Measurements from ENCODE around the gene CASZ1.

CASZ1 gene

DNA sequence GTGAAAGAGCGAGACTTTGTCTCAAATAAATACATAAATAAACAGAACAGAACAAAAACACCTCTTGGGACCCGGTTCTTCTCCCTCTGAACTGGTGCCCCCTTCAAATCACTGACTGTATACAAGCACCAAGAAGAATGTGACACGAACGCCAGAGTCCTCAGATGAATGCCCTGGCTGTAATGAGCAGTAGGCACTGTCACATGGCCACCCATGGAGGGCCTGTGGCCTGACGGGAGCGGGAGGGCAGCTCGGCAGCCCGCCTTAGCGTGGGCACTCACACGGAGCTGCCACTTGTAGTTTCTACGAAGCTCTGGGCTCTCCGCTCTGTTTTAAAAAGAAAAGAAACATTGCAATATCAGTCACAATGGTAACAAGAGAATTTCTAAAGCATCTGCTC lies 175.7 kb downstream of the CASZ1 start:
- DNase-seq, result no peak

GRCh38 chr1:10617931-10618885 lies 178.2 kb downstream of the CASZ1 start:
- no peak for DNase-seq

DNA sequence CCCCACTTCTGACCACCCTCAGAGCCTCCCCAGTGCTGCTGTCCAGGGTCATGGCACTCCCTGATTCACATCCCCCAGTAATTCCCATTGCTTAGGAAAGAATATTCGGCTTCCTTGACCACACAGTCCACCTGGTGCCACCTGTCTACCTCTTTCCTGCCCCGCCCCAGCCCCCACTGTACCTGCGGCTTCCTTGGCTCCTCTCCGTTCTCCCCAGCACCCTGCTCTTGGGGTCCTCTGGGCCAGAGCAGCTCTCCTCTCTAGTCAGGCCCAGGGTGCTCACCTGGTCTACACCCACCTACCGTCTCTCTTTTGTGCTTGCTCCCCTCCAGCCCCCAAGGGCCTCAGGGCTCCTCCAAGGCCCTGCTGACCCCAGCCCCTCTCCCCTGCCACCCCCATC lies 179.1 kb downstream of the CASZ1 start:
- DNase-seq, result no peak

- no peak for DNase-seq
Observed at GRCh38 chr1:10616696-10617095, 179.8 kb downstream of the CASZ1 start.

DNA sequence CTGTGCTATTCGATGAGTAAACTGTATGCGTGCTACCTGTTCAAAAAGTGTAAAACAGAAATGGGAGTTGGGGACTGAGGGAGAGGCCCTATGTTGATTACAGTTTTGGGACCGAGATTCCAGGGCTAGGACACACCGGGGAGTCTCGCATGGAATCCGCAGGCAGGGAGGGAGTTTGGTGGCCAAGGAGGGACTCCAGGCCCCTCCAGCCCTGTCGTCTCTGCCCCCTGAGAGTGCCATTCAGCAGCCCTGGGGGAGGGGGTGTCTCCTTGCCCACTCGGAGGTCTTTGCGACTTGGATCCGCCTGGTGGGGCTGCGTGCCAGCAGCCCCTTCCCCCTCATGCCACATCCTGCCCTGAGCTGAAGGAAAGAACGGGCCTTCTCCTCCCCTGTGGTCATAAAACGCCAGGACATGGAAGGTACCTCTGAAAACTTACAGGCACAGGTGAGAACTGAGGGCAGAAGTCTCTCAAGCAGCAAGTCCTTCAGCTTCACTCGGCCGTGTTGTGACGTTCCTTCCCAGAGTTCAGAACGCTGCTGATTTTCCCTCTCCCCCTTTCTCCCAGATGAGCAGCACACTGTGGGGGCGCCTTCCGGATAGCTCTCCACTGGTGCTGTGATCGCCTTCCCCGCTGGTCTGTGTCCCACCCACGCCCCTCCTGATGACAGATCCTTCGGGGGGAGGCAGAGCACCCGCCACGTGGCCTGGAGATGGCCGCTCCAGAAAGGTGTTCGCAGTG lies 180.3 kb downstream of the CASZ1 start:
- no peak for DNase-seq

GRCh38 chr1:10615332-10615731 lies 181.1 kb downstream of the CASZ1 start:
- DNase-seq, result no peak

GRCh38 chr1:10614377-10615225 lies 181.8 kb downstream of the CASZ1 start:
- no peak for DNase-seq

- no peak for DNase-seq
Observed at GRCh38 chr1:10613861-10614260, 182.6 kb downstream of the CASZ1 start.

- no peak for DNase-seq
Observed at GRCh38 chr1:10613340-10613739, 183.1 kb downstream of the CASZ1 start.

- no peak for DNase-seq
Observed at GRCh38 chr1:10612436-10613160, 183.8 kb downstream of the CASZ1 start.

GRCh38 chr1:10610901-10611600 lies 185.4 kb downstream of the CASZ1 start:
- DNase-seq, result no peak

DNA sequence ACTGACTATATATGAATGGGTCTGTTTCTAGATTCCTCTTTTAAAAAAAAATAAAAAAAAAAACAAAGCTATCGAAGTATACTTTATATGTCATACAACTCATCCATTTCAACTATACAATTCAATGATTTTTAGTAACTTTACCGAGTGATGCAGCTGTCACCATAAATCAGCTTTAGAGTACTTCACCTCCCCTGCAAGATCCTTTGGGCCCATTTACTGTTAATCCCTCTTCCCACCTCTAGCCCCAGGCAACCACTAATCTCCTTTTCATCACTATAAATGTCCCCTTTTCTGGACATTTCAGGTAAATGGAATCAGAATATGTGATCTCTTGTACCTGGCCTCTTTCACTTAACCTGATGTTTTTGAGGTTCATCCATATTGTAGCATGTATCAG lies 187.8 kb downstream of the CASZ1 start:
- no peak for DNase-seq

DNA sequence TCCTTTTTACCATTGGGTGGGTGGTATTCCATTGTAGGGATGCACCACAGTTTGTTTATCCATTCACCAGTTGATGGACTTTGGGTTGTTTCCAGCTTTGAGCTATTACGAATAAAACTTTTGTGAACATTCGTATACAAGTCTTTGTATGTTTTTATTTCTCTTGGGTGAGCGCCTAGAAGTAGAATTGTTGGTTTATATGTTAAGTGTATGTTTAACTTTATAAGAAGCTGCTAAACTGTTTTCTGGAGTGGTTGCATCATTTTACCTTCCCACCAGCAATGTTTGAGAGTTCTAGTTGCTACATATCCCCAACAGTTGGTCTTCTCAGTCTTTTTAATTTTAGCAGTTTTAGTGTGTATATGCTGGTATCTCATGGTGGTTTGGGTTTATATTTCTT lies 189.2 kb downstream of the CASZ1 start:
- DNase-seq, result no peak

DNA sequence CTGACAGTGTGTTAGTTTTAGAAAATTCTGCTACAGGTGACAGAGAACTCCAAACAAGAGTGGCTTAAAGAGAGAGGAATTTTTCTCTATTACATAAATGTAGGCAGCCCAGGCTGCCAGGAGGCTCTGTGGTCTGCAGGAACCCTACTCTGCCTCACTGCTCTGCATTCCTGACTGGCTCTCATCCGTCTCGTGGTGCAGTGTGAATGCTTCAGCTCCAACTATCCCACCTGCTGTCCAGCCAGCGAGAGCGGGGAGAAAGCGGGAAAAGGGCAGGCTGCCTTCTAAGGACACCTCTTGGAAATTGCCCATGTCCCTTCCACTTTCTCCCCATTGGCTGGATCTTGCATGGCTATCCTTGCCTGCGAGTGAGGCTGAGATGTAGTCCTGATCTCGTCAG lies 190.4 kb downstream of the CASZ1 start:
- DNase-seq, result no peak

- DNase-seq, result no peak
Observed at GRCh38 chr1:10604966-10605365, 191.5 kb downstream of the CASZ1 start.

- no peak for DNase-seq
Observed at GRCh38 chr1:10602936-10603335, 193.5 kb downstream of the CASZ1 start.

DNA sequence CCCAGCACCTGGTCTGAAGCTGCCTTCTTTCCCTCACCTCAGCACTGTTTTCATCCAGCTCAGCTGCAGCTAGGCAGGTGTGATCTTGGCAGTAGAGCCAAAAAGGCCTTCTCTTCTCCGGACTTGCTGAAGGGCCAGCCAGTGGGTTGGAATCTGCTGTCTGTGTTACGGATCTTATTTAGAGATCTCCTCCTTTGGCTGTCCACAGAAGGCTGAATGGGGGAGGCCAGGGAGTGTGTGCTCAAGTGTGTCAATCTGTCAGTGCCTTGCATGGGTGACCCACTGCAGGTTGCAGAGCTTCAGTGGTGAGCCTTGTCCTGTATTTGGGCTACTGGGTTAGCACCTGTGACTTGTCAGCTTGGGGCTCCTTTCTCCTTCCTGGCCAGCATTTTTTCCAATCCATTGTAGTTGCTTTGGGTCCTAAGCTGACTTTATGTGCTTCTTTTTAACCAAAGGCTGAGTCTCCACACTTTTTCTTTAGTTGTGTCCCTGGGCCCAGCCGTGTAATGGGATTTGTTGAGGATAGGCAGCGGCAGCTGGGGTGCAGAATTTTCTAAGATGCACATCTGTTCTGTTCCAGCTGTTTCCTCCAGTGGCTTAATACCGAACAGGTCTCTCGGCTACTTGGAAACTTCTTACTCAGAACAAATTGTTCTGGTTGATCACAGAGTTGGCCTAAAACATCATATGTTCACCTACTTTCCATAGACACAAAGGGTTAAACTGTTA lies 194.9 kb downstream of the CASZ1 start:
- DNase-seq, result no peak

DNA sequence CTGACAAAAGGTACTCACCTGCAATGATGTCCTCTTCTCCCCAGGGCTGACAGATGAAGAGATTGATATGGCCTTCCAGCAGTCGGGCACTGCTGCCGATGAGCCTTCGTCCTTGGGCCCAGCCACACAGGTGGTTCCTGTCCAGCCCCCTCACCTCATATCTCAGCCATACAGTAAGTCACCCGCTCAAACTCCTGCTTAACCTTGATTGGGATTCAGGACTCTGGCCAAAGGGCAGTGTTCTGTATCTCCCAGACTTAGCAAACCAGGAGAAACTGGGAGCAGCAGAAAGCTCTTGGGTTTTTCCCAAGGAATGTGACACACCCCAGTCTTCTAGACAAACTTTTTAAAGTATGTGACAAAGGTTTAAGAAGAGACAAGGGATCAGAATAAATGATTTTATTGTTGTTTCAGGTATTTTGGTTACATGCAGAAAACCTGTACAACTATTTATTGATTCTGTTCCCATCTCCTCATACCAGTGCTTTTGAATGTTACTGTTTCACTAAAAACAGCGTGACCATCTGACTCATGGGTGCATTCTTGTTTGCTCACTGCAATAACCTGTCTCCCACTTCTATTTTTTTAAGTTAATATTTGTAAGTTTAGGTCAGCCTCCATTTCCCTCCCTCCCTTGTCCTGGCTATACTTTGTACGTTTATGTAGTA lies 197.1 kb downstream of the CASZ1 start:
- DNase-seq, result no peak

- DNase-seq, result no peak
Observed at GRCh38 chr1:10598389-10598702, 198.1 kb downstream of the CASZ1 start.

DNA sequence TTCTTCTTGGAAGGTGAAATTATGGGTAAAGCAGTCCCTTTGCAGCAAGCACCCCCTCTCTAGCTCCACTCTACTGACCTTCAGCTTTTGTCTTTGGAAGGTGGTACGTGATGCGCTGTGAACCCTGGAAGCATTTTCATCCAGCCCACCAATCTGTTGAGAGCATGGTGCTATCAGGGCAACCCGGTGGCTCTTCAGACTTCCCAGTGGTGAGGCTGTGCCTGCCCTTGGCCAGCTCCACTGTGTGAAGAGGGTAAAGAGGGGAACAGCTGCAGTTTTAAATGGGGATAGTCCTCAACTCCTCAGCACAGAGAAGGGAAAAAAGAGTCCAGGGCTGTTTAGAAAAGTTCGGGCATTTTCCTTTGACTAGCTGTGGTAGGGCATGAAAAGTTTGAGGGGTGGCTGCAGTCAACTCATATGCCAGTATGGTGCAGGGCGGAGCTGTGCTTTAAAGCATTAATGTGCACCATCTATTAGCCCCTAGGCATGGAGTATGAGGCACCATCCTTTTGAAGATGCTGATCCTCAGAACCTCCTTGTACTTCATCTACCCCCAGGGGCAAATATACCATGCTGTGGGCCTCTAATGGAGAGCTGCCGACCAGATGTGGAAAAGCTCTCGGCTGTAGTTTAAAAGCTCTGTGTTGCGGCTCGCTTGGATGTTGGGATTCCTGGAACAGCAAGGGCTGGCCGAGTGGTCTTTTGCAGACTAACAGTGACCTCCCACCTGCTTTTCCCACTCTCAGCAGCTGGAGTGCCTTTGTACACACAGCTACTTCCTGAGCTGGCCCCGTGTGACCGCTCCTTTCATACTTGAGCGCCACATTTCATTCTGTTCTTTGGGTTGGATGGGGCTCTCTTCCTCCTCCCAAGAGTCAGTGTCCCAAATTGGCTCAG lies 198.7 kb downstream of the CASZ1 start:
- no peak for DNase-seq
